ENCODE measurements around the gene TGIF2. TPM values are rescaled to one million over a fixed set of nuclear protein-coding genes. Genes with fewer than 3 reads are reported as not detected.
A peak's percentile ranks its signal among the peaks of the same experiment; 100 is the strongest.

The TGIF2 gene
- total and polyA plus RNA-seq, 2 of the 13 experiments (the other 11 are each of a cell fraction or from before 2014, with no cell fraction given): 41.3 to 53.9 TPM

GRCh38 chr20:36624068-36624943 lies 50.9 kb downstream of the TGIF2 start (continued):
- TF ChIP-seq ZBTB44 (CRISPR knock-in tag; IDR thresholded peaks at IDR 0.05) (no peak), CHD2 (IDR thresholded peaks at IDR 0.05; ENCODE audit: low read depth, low read length) (no peak), ZNF256 (CRISPR knock-in tag; conservative IDR thresholded peaks at IDR 0.05) (no peak), CTCF (CRISPR knock-in tag; IDR thresholded peaks at IDR 0.05) (peak; percentile 61), ZNF12 (CRISPR knock-in tag; IDR thresholded peaks at IDR 0.05) (0 out of 2 replicates have a peak, but pooled peaks have one; percentile 50), STAT5B (CRISPR knock-in tag; IDR thresholded peaks at IDR 0.05) (no peak), ZHX1 (CRISPR knock-in tag; IDR thresholded peaks at IDR 0.05; ENCODE audit: low read depth) (no peak), ZNF720 (CRISPR knock-in tag; IDR thresholded peaks at IDR 0.05) (no peak), ZSCAN31 (CRISPR knock-in tag; IDR thresholded peaks at IDR 0.05; ENCODE audit: low read depth) (0 out of 2 replicates have a peak, but pooled peaks have one; percentile 26), GATA4 (IDR thresholded peaks at IDR 0.05; ENCODE audit: borderline replicate concordance, low read depth) (no peak), PRDM4 (CRISPR knock-in tag; IDR thresholded peaks at IDR 0.05; ENCODE audit: borderline replicate concordance) (no peak), E2F1 (CRISPR knock-in tag; IDR thresholded peaks at IDR 0.05) (no peak), ZBTB39 (CRISPR knock-in tag; IDR thresholded peaks at IDR 0.05) (no peak), ZNF354B (CRISPR knock-in tag; IDR thresholded peaks at IDR 0.05) (no peak), GTF2F1 (IDR thresholded peaks at IDR 0.05; ENCODE audit: low read length) (no peak), CC2D1A (CRISPR knock-in tag; IDR thresholded peaks at IDR 0.05) (no peak)
